Measurements from ENCODE around the gene PILRA.

DNA sequence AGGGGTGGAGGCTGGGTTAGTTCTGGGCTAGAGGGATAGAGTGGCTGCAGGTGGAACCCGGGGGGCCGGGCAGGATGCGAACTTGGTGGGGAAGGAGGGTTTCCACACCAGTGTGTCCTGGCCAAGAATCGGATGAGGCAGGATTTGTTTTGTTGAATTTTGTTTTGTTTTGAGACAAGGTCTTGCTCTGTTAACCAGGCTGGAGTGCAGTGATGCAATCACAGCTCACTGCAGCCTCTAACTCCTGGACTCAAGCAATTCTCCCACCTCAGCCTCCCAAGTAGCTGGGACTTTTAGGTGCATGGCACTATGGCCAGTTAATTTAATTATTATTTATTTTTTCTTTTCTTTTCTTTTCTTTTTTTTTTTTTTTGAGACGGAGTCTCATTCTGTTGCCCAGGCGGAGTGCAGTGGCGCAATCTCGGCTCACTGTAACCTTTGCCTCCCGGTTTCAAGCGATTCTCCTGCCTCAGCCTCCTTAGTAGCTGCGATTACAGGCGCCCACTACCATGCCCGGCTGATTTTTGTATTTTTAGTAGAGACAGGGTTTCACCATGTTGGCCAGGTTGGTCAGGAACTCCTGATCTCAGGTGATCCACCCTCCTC, 76.0 kb downstream of the PILRA start:
- TF ChIP-seq, protein P1, sequence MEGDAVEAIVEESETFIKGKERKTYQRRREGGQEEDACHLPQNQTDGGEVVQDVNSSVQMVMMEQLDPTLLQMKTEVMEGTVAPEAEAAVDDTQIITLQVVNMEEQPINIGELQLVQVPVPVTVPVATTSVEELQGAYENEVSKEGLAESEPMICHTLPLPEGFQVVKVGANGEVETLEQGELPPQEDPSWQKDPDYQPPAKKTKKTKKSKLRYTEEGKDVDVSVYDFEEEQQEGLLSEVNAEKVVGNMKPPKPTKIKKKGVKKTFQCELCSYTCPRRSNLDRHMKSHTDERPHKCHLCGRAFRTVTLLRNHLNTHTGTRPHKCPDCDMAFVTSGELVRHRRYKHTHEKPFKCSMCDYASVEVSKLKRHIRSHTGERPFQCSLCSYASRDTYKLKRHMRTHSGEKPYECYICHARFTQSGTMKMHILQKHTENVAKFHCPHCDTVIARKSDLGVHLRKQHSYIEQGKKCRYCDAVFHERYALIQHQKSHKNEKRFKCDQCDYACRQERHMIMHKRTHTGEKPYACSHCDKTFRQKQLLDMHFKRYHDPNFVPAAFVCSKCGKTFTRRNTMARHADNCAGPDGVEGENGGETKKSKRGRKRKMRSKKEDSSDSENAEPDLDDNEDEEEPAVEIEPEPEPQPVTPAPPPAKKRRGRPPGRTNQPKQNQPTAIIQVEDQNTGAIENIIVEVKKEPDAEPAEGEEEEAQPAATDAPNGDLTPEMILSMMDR (IDR thresholded peaks at IDR 0.05; ENCODE audit: insufficient read depth, low read length): no peak
- no peak for TF ChIP-seq POLR2AphosphoS5 (IDR thresholded peaks at IDR 0.05; ENCODE audit: low read depth)
- no peak for TF ChIP-seq GABPA (IDR thresholded peaks at IDR 0.05; ENCODE audit: low read depth)
- TF ChIP-seq SPI1 (IDR thresholded peaks at IDR 0.05; ENCODE audit: borderline replicate concordance, low read depth): no peak
- no peak for TF ChIP-seq REST (IDR thresholded peaks at IDR 0.05; ENCODE audit: insufficient replicate concordance, low read depth)
